ENCODE data around the gene IPO4.

IPO4 gene

DNA sequence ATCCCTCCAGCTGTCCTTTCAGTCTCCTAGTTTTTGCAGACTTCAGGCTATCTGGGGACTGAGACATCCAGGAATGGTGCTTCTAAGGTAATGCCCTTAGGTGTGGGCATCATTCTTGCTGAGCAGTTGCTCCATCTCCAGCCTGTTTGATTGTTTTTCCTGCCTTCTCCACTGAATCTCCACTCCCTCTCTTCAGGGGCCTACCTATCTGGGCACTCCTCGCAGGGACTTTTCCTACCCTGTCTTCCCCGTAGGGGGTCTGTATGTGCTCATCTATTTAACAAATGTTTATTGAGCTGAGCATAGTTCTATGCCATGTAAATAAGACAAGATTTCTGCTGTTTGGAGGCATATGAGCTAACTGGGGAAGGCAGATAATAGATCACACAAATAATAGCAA is 55.6 kb downstream of the IPO4 start:
- H3K9me3 ChIP-seq, result no peaks in the 10 kb centered on the region

DNA sequence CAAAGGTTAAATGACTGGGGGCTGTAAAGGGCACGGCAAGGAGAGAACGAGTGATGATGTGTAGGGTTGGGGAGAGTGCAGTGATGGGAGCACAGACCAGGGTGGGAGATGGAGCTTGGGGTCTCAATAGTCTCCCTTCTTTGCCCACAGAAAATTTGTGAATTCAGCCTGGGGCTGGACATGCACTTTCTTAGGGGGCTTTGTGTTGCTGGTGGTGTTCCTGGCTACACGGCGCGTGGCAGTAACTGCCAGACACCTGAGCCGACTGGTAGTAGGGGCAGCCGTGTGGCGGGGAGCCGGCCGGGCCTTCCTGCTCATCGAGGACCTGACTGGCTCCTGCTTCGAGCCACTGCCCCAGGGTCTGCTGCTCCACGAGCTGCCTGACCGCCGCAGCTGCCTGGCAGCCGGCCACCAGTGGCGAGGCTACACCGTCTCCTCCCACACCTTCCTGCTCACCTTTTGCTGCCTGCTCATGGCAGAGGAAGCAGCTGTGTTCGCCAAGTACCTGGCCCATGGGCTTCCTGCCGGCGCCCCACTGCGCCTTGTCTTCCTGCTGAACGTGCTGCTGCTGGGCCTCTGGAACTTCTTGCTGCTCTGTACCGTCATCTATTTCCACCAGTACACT is 56.4 kb downstream of the IPO4 start:
- Histone ChIP-seq H3K36me3 (no peaks in the 10 kb centered on the region; the same call in 1 of the 2 replicates), H3K9me3 (no peaks in the 10 kb centered on the region), H3K27me3 (no peaks in the 10 kb centered on the region), H3K4me1 (no peaks in the 10 kb centered on the region), H3K4me3 (ENCODE audit: low read depth, low read length) (no peak overlapping the region)
- TF ChIP-seq, protein P1, sequence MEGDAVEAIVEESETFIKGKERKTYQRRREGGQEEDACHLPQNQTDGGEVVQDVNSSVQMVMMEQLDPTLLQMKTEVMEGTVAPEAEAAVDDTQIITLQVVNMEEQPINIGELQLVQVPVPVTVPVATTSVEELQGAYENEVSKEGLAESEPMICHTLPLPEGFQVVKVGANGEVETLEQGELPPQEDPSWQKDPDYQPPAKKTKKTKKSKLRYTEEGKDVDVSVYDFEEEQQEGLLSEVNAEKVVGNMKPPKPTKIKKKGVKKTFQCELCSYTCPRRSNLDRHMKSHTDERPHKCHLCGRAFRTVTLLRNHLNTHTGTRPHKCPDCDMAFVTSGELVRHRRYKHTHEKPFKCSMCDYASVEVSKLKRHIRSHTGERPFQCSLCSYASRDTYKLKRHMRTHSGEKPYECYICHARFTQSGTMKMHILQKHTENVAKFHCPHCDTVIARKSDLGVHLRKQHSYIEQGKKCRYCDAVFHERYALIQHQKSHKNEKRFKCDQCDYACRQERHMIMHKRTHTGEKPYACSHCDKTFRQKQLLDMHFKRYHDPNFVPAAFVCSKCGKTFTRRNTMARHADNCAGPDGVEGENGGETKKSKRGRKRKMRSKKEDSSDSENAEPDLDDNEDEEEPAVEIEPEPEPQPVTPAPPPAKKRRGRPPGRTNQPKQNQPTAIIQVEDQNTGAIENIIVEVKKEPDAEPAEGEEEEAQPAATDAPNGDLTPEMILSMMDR (IDR thresholded peaks at IDR 0.05; ENCODE audit: low read depth, low read length), result no peak
- no peak for DNase-seq

More for the DNA sequence above, 55.6 kb downstream of the IPO4 start:
- TF ChIP-seq, protein P1 (IDR thresholded peaks at IDR 0.05; ENCODE audit: low read depth, low read length), result no peak
- no peak for DNase-seq
- Histone ChIP-seq H3K27me3 (no peaks in the 10 kb centered on the region), H3K36me3 (no peaks in the 10 kb centered on the region; the same call in 1 of the 2 replicates), H3K4me1 (no peaks in the 10 kb centered on the region), H3K4me3 (ENCODE audit: low read depth, low read length) (no peak overlapping the region)

DNA sequence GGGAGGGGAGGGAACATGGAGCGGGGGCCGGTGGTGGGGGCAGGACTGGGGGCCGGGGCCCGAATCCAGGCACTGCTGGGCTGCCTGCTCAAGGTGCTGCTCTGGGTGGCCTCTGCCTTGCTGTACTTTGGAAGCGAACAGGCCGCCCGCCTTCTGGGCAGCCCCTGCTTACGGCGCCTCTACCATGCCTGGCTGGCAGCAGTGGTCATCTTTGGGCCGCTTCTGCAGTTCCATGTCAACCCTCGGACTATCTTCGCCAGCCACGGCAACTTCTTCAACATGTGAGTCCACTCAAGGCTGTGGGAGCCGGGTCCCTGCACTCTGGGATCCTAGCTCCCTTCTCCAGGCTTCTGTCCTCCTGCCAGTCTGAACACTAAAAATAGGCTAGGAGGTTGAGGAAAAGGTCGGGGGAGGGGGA is 57.1 kb downstream of the IPO4 start:
- H3K36me3 ChIP-seq, result no peaks in the 10 kb centered on the region; the same call in 1 of the 2 replicates
- TF ChIP-seq, protein P1 (IDR thresholded peaks at IDR 0.05; ENCODE audit: low read depth, low read length), result no peak
- DNase-seq, result no peak
- H3K4me3 ChIP-seq (ENCODE audit: low read depth, low read length), result no peak overlapping the region
- no peaks in the 10 kb centered on the region for H3K4me1 ChIP-seq
- H3K27me3 ChIP-seq, result no peaks in the 10 kb centered on the region
- H3K9me3 ChIP-seq, result no peaks in the 10 kb centered on the region

DNA sequence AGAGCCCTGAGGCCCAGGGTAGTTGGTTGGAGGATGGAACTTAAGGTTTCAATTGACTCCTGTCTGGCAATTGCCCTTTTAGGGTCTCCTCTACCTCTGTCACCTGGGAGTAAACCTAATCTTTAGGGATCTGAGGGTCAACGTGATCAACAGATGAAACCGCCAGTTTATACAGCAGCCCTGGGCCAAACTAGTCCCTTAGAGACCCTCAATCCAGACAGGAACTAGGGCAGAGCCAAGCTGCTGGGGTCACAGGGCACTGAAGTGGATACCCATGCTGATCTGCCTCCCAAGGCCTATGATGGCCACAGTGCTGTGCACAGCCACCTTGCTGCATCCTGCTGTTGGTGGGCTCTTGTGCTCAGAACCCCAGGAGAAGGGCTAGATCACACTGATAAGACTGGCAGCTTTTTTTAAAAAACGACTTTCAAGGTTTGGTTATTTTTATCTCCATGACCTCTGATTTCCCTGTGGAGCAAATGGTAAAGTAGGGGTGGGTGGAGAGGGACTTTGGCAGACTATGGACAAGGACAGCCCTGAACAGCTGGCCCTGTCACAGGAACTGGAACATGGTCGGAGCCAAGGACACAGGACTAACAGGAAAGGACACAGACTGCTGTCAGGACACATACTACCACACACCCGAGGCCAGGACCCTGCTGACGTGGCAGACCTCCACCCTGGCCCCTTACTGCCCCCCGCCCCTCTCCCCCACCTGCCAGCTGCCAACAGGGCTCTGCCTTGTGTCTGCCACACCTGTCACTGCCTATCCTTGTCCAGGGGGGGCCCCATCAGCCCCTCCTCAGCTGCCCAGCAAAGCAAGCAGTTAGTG is 57.7 kb downstream of the IPO4 start:
- DNase-seq, result no peak
- no peaks in the 10 kb centered on the region for H3K4me1 ChIP-seq
- no peaks in the 10 kb centered on the region for H3K9me3 ChIP-seq
- no peaks in the 10 kb centered on the region for H3K36me3 ChIP-seq
- no peaks in the 10 kb centered on the region for H3K27me3 ChIP-seq
- TF ChIP-seq, protein P1 (IDR thresholded peaks at IDR 0.05; ENCODE audit: low read depth, low read length), result no peak
- no peak overlapping the region for H3K4me3 ChIP-seq (ENCODE audit: low read depth, low read length)

DNA sequence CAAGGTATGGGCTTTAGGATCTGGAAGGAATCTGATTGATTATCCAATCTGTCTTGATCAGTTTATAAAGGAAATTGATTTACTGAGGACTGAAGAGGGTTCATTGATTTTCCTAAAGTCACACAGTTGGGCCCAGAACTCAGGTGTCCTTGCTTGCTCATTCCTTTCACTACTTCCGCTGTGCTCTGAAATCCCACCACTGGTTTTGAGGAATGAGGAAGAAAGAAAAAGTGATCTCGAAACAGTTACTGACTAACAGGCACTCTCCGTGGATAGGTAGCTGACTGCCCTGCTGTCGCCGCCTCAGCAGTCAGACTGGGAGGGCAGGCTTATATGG is 58.3 kb downstream of the IPO4 start, which contains the start of gene FITM1:
Gene FITM1, plus strand, starts transcription at position 280 of the 337 bp plus-strand sequence. CDS start 905 bp downstream, outside the sequence.
- H3K9me3 ChIP-seq, result no peaks in the 10 kb centered on the region
- no peak for DNase-seq
- no peak within 1 kb of the TSS for H3K4me3 ChIP-seq (ENCODE audit: low read depth, low read length)
- TF ChIP-seq, protein P1 (IDR thresholded peaks at IDR 0.05; ENCODE audit: low read depth, low read length), result no peak
- no peaks in the 10 kb centered on the region for H3K36me3 ChIP-seq
- no peaks in the 10 kb centered on the region for H3K27me3 ChIP-seq
- H3K4me1 ChIP-seq, result no peaks in the 10 kb centered on the region

All from BE2C (cell line).